ENCODE measurements around the gene PPP1R9A.

The PPP1R9A gene

DNA sequence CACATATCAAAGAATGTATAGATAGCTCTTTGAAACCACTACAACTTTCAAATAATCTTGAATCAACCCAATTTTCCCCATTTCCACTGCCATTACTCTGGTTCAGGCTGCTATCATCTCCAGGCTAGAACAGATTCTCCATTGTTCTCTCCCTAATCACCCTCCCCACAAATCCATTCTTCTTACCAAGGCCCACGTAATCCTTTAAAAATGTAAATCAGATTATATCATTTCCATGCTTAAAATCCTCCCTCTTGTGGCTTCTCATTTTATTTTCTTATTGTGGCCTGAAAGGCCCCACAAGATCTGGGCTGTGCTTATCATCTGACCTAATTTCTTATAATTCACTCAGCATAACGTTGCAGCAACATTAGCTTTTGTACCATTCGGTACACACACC lies 420.0 kb downstream of the PPP1R9A start:
- TF ChIP-seq, protein P1, sequence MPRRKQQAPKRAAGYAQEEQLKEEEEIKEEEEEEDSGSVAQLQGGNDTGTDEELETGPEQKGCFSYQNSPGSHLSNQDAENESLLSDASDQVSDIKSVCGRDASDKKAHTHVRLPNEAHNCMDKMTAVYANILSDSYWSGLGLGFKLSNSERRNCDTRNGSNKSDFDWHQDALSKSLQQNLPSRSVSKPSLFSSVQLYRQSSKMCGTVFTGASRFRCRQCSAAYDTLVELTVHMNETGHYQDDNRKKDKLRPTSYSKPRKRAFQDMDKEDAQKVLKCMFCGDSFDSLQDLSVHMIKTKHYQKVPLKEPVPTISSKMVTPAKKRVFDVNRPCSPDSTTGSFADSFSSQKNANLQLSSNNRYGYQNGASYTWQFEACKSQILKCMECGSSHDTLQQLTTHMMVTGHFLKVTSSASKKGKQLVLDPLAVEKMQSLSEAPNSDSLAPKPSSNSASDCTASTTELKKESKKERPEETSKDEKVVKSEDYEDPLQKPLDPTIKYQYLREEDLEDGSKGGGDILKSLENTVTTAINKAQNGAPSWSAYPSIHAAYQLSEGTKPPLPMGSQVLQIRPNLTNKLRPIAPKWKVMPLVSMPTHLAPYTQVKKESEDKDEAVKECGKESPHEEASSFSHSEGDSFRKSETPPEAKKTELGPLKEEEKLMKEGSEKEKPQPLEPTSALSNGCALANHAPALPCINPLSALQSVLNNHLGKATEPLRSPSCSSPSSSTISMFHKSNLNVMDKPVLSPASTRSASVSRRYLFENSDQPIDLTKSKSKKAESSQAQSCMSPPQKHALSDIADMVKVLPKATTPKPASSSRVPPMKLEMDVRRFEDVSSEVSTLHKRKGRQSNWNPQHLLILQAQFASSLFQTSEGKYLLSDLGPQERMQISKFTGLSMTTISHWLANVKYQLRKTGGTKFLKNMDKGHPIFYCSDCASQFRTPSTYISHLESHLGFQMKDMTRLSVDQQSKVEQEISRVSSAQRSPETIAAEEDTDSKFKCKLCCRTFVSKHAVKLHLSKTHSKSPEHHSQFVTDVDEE (CRISPR knock-in tag; IDR thresholded peaks at IDR 0.05), result no peak
- TF ChIP-seq BACH2 (CRISPR knock-in tag; IDR thresholded peaks at IDR 0.05; ENCODE audit: borderline replicate concordance) (no peak), CSDC2 (CRISPR knock-in tag; IDR thresholded peaks at IDR 0.05) (no peak), ZNF565 (CRISPR knock-in tag; conservative IDR thresholded peaks at IDR 0.05; ENCODE audit: low read depth) (no peak), ZC3H10 (CRISPR knock-in tag; IDR thresholded peaks at IDR 0.05) (no peak), SNAI2 (CRISPR knock-in tag; IDR thresholded peaks at IDR 0.05) (no peak), GLIS3 (CRISPR knock-in tag; IDR thresholded peaks at IDR 0.05) (no peak), ZNF70 (CRISPR knock-in tag; IDR thresholded peaks at IDR 0.05) (no peak), OSR1 (CRISPR knock-in tag; IDR thresholded peaks at IDR 0.05) (no peak), ISL1 (CRISPR knock-in tag; IDR thresholded peaks at IDR 0.05) (no peak), RARB (CRISPR knock-in tag; IDR thresholded peaks at IDR 0.05) (no peak), TCF4 (CRISPR knock-in tag; IDR thresholded peaks at IDR 0.05; ENCODE audit: borderline replicate concordance) (no peak), ARNTL (CRISPR knock-in tag; IDR thresholded peaks at IDR 0.05; ENCODE audit: borderline replicate concordance, low read depth) (no peak), TOX (CRISPR knock-in tag; IDR thresholded peaks at IDR 0.05; ENCODE audit: borderline replicate concordance) (no peak)
- TF ChIP-seq, protein P2, sequence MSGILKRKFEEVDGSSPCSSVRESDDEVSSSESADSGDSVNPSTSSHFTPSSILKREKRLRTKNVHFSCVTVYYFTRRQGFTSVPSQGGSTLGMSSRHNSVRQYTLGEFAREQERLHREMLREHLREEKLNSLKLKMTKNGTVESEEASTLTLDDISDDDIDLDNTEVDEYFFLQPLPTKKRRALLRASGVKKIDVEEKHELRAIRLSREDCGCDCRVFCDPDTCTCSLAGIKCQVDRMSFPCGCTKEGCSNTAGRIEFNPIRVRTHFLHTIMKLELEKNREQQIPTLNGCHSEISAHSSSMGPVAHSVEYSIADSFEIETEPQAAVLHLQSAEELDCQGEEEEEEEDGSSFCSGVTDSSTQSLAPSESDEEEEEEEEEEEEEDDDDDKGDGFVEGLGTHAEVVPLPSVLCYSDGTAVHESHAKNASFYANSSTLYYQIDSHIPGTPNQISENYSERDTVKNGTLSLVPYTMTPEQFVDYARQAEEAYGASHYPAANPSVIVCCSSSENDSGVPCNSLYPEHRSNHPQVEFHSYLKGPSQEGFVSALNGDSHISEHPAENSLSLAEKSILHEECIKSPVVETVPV (CRISPR knock-in tag; IDR thresholded peaks at IDR 0.05), result no peak
- TF ChIP-seq, protein P3, sequence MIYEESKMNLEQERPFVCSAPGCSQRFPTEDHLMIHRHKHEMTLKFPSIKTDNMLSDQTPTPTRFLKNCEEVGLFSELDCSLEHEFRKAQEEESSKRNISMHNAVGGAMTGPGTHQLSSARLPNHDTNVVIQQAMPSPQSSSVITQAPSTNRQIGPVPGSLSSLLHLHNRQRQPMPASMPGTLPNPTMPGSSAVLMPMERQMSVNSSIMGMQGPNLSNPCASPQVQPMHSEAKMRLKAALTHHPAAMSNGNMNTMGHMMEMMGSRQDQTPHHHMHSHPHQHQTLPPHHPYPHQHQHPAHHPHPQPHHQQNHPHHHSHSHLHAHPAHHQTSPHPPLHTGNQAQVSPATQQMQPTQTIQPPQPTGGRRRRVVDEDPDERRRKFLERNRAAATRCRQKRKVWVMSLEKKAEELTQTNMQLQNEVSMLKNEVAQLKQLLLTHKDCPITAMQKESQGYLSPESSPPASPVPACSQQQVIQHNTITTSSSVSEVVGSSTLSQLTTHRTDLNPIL (CRISPR knock-in tag; IDR thresholded peaks at IDR 0.05; ENCODE audit: low read depth), result no peak
- no peak; the same call in 2 of the 3 replicates for ATAC-seq

DNA sequence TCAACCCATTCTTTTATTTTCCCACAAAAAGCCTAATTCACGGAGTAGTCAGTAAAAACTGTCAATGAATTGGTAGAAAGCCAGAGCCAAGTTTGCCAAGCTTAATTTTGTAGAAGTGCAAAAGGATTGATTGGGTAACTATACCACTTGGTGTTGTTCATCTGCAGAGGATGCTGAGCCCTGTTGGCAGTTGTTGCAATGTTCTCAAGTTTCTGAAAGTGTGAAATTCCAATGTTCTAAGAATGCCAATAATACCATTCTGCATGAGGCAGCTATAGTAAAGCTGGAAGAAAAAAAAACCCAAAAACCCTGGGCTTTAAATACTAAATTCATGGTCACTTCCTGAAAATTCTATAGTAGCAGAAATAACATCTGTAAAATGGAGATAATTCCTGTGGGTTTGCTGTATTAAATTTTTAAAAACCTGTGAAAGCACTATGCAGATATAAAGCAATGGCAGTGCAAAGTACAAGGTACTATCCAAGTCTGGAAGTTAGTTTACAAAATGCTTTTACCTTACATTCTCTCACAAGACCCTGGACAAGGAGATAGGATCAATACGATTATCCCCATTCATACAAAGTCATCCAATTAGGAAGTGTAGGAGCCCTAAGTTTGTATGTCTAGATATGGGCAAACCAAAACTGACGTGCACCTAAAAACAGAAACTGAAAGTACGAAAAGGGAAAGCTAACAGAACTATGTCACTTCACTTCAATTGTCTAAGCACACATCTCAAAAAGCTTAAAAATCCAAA lies 423.0 kb downstream of the PPP1R9A start:
- ATAC-seq, result peak; percentile 70
- TF ChIP-seq TCF4 (CRISPR knock-in tag; IDR thresholded peaks at IDR 0.05; ENCODE audit: borderline replicate concordance), result no peak
- no peak for TF ChIP-seq OSR1 (CRISPR knock-in tag; IDR thresholded peaks at IDR 0.05)
- TF ChIP-seq, protein P1 (CRISPR knock-in tag; IDR thresholded peaks at IDR 0.05), result no peak
- TF ChIP-seq ZC3H10 (CRISPR knock-in tag; IDR thresholded peaks at IDR 0.05), result no peak
- TF ChIP-seq GLIS3 (CRISPR knock-in tag; IDR thresholded peaks at IDR 0.05), result no peak
- TF ChIP-seq, protein P2 (CRISPR knock-in tag; IDR thresholded peaks at IDR 0.05), result no peak
- TF ChIP-seq ISL1 (CRISPR knock-in tag; IDR thresholded peaks at IDR 0.05), result no peak
- no peak for TF ChIP-seq PPARA (CRISPR knock-in tag; IDR thresholded peaks at IDR 0.05; ENCODE audit: borderline replicate concordance)
- TF ChIP-seq ZNF70 (CRISPR knock-in tag; IDR thresholded peaks at IDR 0.05), result no peak
- no peak for TF ChIP-seq ZNF8 (CRISPR knock-in tag; IDR thresholded peaks at IDR 0.05)
- TF ChIP-seq, protein P4, sequence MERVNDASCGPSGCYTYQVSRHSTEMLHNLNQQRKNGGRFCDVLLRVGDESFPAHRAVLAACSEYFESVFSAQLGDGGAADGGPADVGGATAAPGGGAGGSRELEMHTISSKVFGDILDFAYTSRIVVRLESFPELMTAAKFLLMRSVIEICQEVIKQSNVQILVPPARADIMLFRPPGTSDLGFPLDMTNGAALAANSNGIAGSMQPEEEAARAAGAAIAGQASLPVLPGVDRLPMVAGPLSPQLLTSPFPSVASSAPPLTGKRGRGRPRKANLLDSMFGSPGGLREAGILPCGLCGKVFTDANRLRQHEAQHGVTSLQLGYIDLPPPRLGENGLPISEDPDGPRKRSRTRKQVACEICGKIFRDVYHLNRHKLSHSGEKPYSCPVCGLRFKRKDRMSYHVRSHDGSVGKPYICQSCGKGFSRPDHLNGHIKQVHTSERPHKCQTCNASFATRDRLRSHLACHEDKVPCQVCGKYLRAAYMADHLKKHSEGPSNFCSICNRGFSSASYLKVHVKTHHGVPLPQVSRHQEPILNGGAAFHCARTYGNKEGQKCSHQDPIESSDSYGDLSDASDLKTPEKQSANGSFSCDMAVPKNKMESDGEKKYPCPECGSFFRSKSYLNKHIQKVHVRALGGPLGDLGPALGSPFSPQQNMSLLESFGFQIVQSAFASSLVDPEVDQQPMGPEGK (CRISPR knock-in tag; IDR thresholded peaks at IDR 0.05; ENCODE audit: borderline replicate concordance), result no peak
- no peak for TF ChIP-seq ARNTL (CRISPR knock-in tag; IDR thresholded peaks at IDR 0.05; ENCODE audit: borderline replicate concordance, low read depth)
- no peak for TF ChIP-seq ZFP30 (CRISPR knock-in tag; IDR thresholded peaks at IDR 0.05)

All from SK-N-SH treated with all-trans-retinoic acid at 6 μM for 48 hours (cell line).